ENCODE results near the gene VAT1.

GRCh38 chr17:43025766-43026537, 3.8 kb upstream of the VAT1 start:
- TF ChIP-seq CTCF (conservative IDR thresholded peaks at IDR 0.05 in 1 of 2, IDR thresholded peaks at IDR 0.05 in 1 of 2; ENCODE audit: low read depth in 1 of 2, low read length in 2 of 2) (no peak), EZH2 (IDR thresholded peaks at IDR 0.05; ENCODE audit: low read length, missing control alignments) (peak; percentile 20)
